HepG2 (cell line): ENCODE measurements around the gene LSM14B. TPM values are rescaled to one million over a fixed set of nuclear protein-coding genes. Genes with fewer than 3 reads are reported as not detected.

Experiments used
- ELF4 ChIP-seq: sonication (generic); formaldehyde crosslinking; IDR thresholded peaks from 2 replicates; pipeline ENCODE4 v1.5.0; 2020; ENCODE audit warnings: missing genetic modification reagents, mild to moderate bottlenecking, moderate library complexity, borderline replicate concordance
- FLYWCH1 ChIP-seq: sonication (generic); formaldehyde crosslinking; IDR thresholded peaks from 2 replicates; pipeline ENCODE4 v1.8.1; 2023; ENCODE audit warnings: mild to moderate bottlenecking, missing genetic modification reagents
- KDM2A ChIP-seq: sonication (generic); formaldehyde crosslinking; IDR thresholded peaks from 2 replicates; pipeline ENCODE4 v1.4.0; 2020; ENCODE audit warnings: low read depth, missing genetic modification reagents, borderline replicate concordance
- KLF9 ChIP-seq: IDR thresholded peaks from 2 replicates; pipeline ENCODE4 v1.6.1; 2016; ENCODE audit warnings: low read depth
- MXD3 ChIP-seq: IDR thresholded peaks from 2 replicates; pipeline ENCODE4 v1.6.1; 2016; ENCODE audit warnings: mild to moderate bottlenecking, missing biosample characterization, missing genetic modification reagents
- REPIN1 ChIP-seq: sonication (generic); formaldehyde crosslinking; IDR thresholded peaks from 2 replicates; pipeline ENCODE4 v1.8.0; 2022; ENCODE audit warnings: missing genetic modification reagents, low read depth, mild to moderate bottlenecking, borderline replicate concordance
- RXRB ChIP-seq: IDR thresholded peaks from 2 replicates; pipeline ENCODE4 v1.6.1; 2016; ENCODE audit warnings: borderline replicate concordance, missing genetic modification reagents, missing compliant biosample characterization
- TBX3 ChIP-seq: fragments of 450-650 bp; IDR thresholded peaks from 2 replicates; pipeline ENCODE4 v1.6.1; 2017; ENCODE audit warnings: antibody characterized with exemption, mild to moderate bottlenecking, inconsistent platforms, borderline replicate concordance
- ZKSCAN5 ChIP-seq: sonication (generic); formaldehyde crosslinking; IDR thresholded peaks from 2 replicates; pipeline ENCODE4 v1.5.1; 2020; ENCODE audit warnings: mild to moderate bottlenecking, missing genetic modification reagents
- ZNF253 ChIP-seq: sonication (generic); formaldehyde crosslinking; IDR thresholded peaks from 2 replicates; pipeline ENCODE4 v1.8.0; 2022; ENCODE audit warnings: mild to moderate bottlenecking, missing genetic modification reagents, borderline replicate concordance
- ZNF264 ChIP-seq: sonication (generic); formaldehyde crosslinking; IDR thresholded peaks from 2 replicates; pipeline ENCODE4 v1.4.0; 2020; ENCODE audit warnings: missing genetic modification reagents
- ZNF44 ChIP-seq: sonication (generic); formaldehyde crosslinking; IDR thresholded peaks from 2 replicates; pipeline ENCODE4 v1.5.1; 2020; ENCODE audit warnings: mild to moderate bottlenecking, missing genetic modification reagents
- ZNF460 ChIP-seq: sonication (generic); formaldehyde crosslinking; IDR thresholded peaks from 2 replicates; pipeline ENCODE4 v1.5.1; 2020; ENCODE audit warnings: missing genetic modification reagents, mild to moderate bottlenecking, borderline replicate concordance
- ZNF567 ChIP-seq: sonication (generic); formaldehyde crosslinking; IDR thresholded peaks from 2 replicates; pipeline ENCODE4 v1.8.1; 2023; ENCODE audit warnings: mild to moderate bottlenecking, missing genetic modification reagents, borderline replicate concordance
- ZNF740 ChIP-seq: sonication (generic); formaldehyde crosslinking; IDR thresholded peaks from 2 replicates; pipeline ENCODE4 v1.4.0; 2020; ENCODE audit warnings: missing genetic modification reagents
- ZNF790 ChIP-seq: sonication (generic); formaldehyde crosslinking; IDR thresholded peaks from 2 replicates; pipeline ENCODE4 v1.8.0; 2022; ENCODE audit warnings: missing genetic modification reagents, mild to moderate bottlenecking, borderline replicate concordance
- ZNF816 ChIP-seq: sonication (generic); formaldehyde crosslinking; IDR thresholded peaks from 2 replicates; pipeline ENCODE4 v1.8.0; 2022; ENCODE audit warnings: missing genetic modification reagents, mild to moderate bottlenecking, borderline replicate concordance
- ZSCAN25 ChIP-seq: sonication (generic); formaldehyde crosslinking; IDR thresholded peaks from 2 replicates; pipeline ENCODE4 v1.8.0; 2022; ENCODE audit warnings: mild to moderate bottlenecking, missing genetic modification reagents
- ZXDC ChIP-seq: sonication (generic); formaldehyde crosslinking; IDR thresholded peaks from 2 replicates; pipeline ENCODE4 v1.5.0; 2020; ENCODE audit warnings: mild to moderate bottlenecking, missing genetic modification reagents
- polyA plus RNA-seq, 8 experiments: library from polyadenylated mRNA; depleted of rRNA in 3 of 8; stranded (reverse) in 7 of 8; unstranded in 1 of 8; fragments of >200 nt; fragmentation: Illumina TruSeq in 4 of 8; extraction: Trizol in 4 of 8; gene quantifications; 2 replicates each; pipeline versions ENCODE4 v1.2.1 to v1.2.3, GENCODE V29; 2011 to 2016; ENCODE audit warnings: low read depth in 4 of 8, missing spikeins in 1 of 8, mixed read lengths in 1 of 8; ENCODE audit not compliant: insufficient read depth in 1 of 8
- total RNA-seq, 5 experiments: library from RNA; depleted of rRNA; stranded (reverse); fragments of >200 nt; fragmentation: Illumina TruSeq; extraction: Trizol; gene quantifications; 2 replicates each; pipeline ENCODE4 v1.2.3, GENCODE V29; 2016; ENCODE audit warnings: low read depth in 1 of 5
- TF ChIP-seq, protein P1 (sequence below): sonication (generic); formaldehyde crosslinking; IDR thresholded peaks from 2 replicates; pipeline ENCODE4 v1.4.0; 2020; ENCODE audit warnings: low read depth, mild to moderate bottlenecking, missing genetic modification reagents
- TF ChIP-seq, protein P2 (sequence below): sonication (generic); formaldehyde crosslinking; IDR thresholded peaks from 2 replicates; pipeline ENCODE4 v1.4.0; 2020; ENCODE audit warnings: mild to moderate bottlenecking, low read depth, missing genetic modification reagents
- TF ChIP-seq, protein P3 (sequence below): sonication (generic); formaldehyde crosslinking; IDR thresholded peaks from 2 replicates; pipeline ENCODE4 v1.8.0; 2022; ENCODE audit warnings: mild to moderate bottlenecking, missing genetic modification reagents, moderate library complexity

Gene LSM14B
- total and polyA plus RNA-seq, 2 of the 13 experiments (the other 11 are each of a cell fraction or from before 2014, with no cell fraction given), result 43.3 to 79.2 TPM

GRCh38 chr20:62146019-62146755 is 23.9 kb downstream of the LSM14B start (continued):
- TF ChIP-seq MXD3 (CRISPR knock-in tag), result peak; percentile 86
- peak; percentile 9; the same call in 1 of the 2 replicates for TF ChIP-seq ZNF44 (CRISPR knock-in tag)
- TF ChIP-seq, protein P1, sequence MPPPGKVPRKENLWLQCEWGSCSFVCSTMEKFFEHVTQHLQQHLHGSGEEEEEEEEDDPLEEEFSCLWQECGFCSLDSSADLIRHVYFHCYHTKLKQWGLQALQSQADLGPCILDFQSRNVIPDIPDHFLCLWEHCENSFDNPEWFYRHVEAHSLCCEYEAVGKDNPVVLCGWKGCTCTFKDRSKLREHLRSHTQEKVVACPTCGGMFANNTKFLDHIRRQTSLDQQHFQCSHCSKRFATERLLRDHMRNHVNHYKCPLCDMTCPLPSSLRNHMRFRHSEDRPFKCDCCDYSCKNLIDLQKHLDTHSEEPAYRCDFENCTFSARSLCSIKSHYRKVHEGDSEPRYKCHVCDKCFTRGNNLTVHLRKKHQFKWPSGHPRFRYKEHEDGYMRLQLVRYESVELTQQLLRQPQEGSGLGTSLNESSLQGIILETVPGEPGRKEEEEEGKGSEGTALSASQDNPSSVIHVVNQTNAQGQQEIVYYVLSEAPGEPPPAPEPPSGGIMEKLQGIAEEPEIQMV (CRISPR knock-in tag), result no peak
- peak; percentile 57 for TF ChIP-seq RXRB
- peak; percentile 71; the same call in 1 of the 2 replicates for TF ChIP-seq REPIN1 (CRISPR knock-in tag)
- TF ChIP-seq, protein P2, sequence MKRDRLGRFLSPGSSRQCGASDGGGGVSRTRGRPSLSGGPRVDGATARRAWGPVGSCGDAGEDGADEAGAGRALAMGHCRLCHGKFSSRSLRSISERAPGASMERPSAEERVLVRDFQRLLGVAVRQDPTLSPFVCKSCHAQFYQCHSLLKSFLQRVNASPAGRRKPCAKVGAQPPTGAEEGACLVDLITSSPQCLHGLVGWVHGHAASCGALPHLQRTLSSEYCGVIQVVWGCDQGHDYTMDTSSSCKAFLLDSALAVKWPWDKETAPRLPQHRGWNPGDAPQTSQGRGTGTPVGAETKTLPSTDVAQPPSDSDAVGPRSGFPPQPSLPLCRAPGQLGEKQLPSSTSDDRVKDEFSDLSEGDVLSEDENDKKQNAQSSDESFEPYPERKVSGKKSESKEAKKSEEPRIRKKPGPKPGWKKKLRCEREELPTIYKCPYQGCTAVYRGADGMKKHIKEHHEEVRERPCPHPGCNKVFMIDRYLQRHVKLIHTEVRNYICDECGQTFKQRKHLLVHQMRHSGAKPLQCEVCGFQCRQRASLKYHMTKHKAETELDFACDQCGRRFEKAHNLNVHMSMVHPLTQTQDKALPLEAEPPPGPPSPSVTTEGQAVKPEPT (CRISPR knock-in tag), result peak; percentile 57; the same call in 1 of the 2 replicates
- TF ChIP-seq ZSCAN25 (CRISPR knock-in tag), result no peak
- peak; percentile 63; the same call in 1 of the 2 replicates for TF ChIP-seq KDM2A
- TF ChIP-seq ZNF790, result no peak
- TF ChIP-seq ZNF253 (CRISPR knock-in tag), result peak; percentile 67; the same call in 1 of the 2 replicates
- no peak for TF ChIP-seq ZNF816 (CRISPR knock-in tag)
- TF ChIP-seq FLYWCH1 (CRISPR knock-in tag), result no peak
- TF ChIP-seq ELF4, result no peak
- TF ChIP-seq ZNF264 (CRISPR knock-in tag), result no peak
- no peak for TF ChIP-seq ZNF567
- TF ChIP-seq TBX3, result peak; percentile 53; the same call in 1 of the 2 replicates
- TF ChIP-seq KLF9, result no peak
- TF ChIP-seq ZKSCAN5 (CRISPR knock-in tag), result no peak
- TF ChIP-seq ZNF740 (CRISPR knock-in tag), result no peak
- no peak for TF ChIP-seq ZXDC (CRISPR knock-in tag)
- TF ChIP-seq, protein P3, sequence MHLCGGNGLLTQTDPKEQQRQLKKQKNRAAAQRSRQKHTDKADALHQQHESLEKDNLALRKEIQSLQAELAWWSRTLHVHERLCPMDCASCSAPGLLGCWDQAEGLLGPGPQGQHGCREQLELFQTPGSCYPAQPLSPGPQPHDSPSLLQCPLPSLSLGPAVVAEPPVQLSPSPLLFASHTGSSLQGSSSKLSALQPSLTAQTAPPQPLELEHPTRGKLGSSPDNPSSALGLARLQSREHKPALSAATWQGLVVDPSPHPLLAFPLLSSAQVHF (CRISPR knock-in tag), result no peak
- no peak; the same call in 1 of the 2 replicates for TF ChIP-seq ZNF460
